HL-60/S4 treated with retinoic acid at 250 ng/mL for 4 days and 3 days (cell line): ENCODE results near the gene CD300LG.
"Not testable (repeated sequence)": the region's sequence is repeated elsewhere in the genome, so short reads cannot be mapped to it uniquely, and the experiment has no call there.

Experiments
- in situ Hi-C: fragments of 300-500 bp; cut with MboI; formaldehyde crosslinking; loops from 2 replicates; pipeline ENCODE4 v1.7.0; 2022; ENCODE audit warnings: low sequenced_read_pairs

CD300LG gene

DNA sequence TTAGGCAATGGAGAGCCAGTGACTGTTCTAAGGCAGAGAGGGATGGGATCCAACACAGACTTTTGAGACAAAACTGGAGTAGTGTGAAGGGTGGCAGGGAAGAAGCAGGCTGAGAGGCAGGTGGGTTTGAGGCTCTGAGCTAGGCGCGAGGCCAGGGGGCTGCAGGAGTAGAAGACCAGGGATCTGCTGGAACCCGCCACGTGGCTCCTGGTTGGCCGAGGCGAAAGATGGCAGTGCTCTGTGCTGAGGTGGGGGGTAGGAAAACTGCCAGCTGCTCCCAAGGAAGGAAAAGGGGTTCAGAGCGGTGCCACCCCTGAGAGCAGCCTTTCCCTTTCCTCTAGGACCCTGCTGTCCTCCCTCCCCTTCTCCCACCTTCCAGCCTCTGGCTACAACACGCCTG, 5.6 kb downstream of the CD300LG start:
- in situ Hi-C loops = no loop called here

DNA sequence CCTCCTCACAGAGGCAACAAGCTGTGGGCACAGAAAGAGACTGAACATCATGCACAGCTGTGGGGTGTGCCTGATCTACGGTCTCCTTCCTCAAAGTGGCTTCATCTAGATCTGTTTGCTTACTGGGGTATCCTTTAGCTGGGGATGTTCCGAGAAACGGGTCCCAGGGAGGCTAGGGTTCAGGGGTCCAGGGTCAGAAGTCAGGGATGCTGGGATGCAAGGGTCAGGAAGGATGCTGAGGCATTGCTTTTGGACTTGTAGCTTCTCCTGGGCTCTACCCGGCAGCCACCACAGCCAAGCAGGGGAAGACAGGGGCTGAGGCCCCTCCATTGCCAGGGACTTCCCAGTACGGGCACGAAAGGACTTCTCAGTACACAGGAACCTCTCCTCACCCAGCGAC, 6.6 kb downstream of the CD300LG start:
- in situ Hi-C loops = no loop called here

DNA sequence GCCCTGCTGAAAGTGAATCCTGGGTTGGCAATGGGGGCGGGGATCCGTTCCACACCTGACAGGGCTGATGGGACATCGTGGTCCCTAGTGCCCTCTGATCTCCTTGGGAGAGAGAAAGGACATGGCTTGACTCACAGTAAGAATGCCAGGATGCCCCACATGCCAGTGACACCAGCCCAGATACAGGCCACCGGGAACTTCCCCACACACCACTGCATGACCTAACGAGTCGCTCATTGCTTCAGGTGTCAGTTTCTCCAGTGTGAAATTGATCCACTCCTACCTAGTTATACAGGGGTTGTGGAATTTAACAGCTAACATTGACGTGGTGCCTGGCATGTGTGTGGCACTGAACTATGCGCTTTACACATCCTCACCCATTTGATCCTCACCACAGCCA, 7.5 kb downstream of the CD300LG start:
- in situ Hi-C loops = no loop called here

DNA sequence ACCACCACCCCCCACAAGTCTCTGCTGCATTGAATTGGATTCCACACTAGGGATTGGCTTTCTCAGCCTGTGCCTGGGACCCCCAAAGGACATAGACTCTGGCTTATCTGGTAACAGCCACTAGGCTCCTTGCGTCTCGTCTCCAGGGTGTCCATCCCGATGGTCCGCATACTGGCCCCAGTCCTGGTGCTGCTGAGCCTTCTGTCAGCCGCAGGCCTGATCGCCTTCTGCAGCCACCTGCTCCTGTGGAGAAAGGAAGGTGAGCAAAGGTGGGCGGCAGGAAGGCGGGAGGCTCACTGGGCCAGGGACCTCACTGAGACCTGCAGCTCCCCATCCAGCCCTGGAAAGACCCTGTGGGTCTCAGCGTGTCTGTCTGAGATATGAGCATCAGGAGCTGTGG, 8.1 kb downstream of the CD300LG start:
- in situ Hi-C loops = no loop called here

GRCh38 chr17:43856141-43856540, 9.2 kb downstream of the CD300LG start:
- in situ Hi-C loops = no loop called here

DNA sequence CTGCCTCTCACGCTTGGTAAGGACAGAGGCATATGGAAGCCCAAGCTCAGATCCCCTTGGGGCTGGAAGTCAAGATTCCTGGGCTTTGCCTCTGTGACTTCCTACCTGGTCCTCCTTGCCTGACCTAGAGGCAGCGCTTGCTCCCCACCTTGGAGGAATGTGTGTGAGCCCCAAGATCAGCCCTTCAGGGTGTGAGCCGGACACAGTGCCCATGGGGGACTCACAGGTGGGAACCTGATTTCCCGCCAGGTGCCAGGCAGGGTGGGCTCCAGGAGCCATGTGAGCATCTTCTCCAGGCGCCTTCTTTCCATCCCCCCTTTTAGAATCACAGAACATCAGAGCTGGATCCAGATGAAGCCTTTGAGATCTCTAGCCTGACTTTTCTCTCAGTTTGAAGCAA, 10.2 kb downstream of the CD300LG start:
- in situ Hi-C loops = no loop called here

DNA sequence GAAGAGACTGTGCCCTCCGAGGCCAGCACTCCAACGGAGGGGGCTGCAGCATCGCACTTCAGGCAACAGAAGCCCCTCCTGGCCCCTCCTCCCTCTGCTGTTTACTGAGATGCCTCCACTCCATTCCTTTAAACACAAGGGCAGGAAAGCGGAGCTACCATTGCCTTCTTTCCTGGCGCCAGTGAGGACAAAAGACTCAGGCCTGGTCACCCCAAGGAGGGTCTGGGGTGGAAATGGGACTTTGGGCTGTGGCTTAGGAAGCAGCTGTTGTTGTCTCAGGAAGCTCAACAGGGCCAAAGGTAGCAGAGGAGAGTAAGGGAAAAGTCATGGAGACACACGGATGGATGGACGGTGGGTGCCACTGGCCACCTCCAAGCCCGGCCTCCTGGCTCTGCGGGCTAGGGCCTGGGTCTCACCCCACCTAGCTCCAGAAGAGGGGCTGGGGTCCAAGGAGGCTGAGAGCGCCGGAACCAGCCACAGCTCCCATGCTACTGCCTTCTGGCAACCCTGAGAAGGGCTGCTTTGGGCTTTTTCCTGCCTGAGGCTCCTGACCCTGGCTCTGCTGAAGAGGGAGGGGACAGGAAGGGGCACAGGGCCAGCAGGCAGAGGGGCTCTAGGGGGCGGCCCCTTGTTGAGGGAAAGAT, 11.1 kb downstream of the CD300LG start:
- in situ Hi-C loops = no loop called here

- in situ Hi-C loops = no loop called here
These were observed 13.2 kb downstream of the CD300LG start for GRCh38 chr17:43860077-43860725.

GRCh38 chr17:43860927-43861622, 14.1 kb downstream of the CD300LG start:
- in situ Hi-C loops = no loop called here

DNA sequence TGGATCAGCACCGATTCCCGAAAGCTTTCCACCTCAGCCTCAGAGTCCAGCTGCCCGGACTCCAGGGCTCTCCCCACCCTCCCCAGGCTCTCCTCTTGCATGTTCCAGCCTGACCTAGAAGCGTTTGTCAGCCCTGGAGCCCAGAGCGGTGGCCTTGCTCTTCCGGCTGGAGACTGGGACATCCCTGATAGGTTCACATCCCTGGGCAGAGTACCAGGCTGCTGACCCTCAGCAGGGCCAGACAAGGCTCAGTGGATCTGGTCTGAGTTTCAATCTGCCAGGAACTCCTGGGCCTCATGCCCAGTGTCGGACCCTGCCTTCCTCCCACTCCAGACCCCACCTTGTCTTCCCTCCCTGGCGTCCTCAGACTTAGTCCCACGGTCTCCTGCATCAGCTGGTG, 15.0 kb downstream of the CD300LG start:
- in situ Hi-C loops = no loop called here

- in situ Hi-C loops = no loop called here
These were observed 17.4 kb downstream of the CD300LG start for GRCh38 chr17:43864161-43864984.

DNA sequence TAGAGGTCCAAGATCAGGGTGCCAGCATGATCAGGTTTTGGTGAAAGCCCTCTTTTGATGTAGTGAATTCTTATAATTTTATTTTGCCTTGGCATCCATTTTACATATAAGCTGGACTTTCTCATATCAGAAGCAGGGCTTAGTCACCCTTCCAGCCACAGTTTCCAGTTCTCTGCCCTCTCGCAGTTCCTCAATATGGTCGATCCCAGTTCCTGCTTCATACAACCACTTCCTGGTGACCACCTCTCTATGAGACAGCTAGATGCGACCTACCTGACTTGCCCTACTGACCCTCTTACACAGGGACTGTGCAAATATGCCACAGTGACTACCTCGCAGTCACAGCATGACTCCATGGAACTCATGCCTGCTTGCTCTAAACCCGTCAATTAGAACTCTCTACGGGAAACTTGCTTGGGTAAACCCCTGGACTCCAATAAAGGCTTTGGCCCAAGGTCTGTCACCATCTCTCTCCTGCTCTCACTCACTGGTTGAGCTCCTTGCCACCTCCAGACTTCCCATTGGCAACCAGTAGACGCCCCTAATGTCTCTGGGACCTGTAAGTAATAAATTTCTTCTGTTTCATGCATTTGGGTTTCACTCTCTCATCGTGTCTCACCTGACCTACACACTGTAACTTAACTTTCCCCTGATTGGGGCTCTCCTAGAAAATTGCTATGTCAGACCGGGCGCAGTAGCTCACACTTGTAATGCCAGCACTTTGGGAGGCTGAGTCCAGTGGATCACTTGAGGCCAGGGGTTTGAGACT, 21.4 kb downstream of the CD300LG start:
- in situ Hi-C loops = no loop called here

- in situ Hi-C loops = not testable (repeated sequence)
These were observed 22.1 kb downstream of the CD300LG start for GRCh38 chr17:43869031-43869430.

- in situ Hi-C loops = no loop called here
These were observed 25.1 kb downstream of the CD300LG start for GRCh38 chr17:43871946-43872690.

DNA sequence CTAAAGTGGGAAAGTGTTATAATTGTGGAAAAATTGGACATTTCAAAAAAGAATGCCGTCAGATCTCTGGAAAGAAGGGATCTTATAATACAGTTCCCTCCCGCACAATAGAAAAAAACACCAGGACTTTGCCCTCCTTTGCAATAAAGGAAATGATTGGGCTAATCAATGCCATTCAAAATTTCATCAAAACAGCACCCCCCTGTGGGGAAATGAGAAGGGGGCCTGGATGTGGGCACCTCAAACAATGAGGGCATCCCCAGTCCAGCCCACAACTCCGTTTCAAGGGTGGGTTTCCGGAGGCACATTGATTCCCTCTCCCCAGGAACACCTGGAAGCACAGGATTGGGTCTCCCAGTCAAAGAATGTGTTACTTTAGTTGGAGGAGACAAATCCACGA, 26.1 kb downstream of the CD300LG start:
- in situ Hi-C loops = no loop called here

GRCh38 chr17:43873815-43874214, 26.8 kb downstream of the CD300LG start:
- in situ Hi-C loops = no loop called here

DNA sequence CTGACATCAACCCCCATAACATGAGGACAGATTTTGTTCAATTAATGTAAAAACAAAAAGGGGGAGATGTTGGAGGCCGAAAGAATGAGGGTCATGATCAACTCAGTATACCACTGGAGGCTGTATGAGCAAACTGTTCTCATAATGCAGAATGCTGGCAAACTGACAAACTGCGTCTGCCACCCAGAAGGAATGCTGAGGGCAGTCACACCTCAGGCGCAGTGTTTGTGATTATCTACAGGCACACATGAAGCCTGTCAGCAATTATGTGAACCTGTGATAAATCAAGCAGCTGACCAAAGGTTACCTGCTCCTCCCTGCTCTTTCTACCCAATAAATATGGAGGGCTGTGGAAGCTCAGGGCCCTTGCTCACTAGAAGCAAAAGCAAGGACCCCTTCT, 27.3 kb downstream of the CD300LG start:
- in situ Hi-C loops = no loop called here

DNA sequence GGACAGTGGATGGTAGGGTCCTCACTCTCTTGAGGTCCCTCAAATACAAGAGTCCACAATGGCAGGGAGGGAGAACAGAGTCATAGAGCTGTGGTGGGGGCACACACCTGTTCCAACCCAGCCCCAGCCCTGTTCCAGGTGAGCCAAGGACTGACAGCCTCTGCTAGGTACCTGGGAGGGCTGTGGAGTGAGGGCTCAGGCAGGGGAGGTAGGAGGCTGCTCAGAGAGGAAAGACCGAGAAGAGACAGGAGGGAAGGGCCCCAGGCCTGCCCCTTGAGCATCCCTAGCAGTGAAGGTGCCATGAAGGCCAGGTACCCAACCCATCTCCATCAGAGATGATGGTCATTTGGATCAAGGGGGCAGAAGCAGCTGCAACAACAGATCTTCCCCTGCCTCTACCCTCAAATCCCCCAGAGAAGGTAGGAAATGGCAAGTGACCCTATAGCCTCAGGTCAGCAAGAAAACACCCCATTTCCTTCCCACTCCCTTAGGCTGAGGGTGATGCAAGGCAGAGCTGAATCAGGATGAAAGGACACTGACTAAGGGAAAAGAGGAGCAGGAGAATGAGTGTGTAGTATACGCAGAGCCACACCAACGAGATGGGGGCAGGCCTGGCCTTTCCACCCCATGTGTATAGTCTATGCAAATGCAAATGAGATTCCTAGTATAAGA, 28.6 kb downstream of the CD300LG start:
- in situ Hi-C loops = no loop called here

DNA sequence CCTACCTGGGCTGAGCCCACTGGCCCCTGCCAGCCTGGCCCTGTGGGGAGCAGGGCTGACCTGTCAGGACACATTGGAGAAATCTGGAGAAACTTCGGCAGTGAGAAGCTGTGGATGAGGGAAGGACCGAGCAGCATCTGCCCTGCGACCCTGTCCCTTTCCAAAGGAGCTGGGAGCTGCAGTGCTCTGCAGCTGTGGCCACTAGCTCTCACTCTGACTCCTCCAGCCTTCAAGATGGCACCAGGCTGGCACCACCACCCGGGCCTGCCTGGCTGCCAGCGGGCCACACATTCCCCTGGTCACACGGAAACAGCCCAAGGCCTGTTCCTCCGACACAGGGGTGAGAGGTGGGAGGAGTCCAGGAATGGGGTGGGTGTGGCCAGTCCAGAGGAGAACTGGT, 30.1 kb downstream of the CD300LG start:
- in situ Hi-C loops = no loop called here
